ENCODE results near the gene FUT1. TPM values are rescaled to one million over a fixed set of nuclear protein-coding genes. Genes with fewer than 3 reads are reported as not detected.
A peak's percentile ranks its signal among the peaks of the same experiment; 100 is the strongest.

The FUT1 gene
- total RNA-seq, 3 donors from 2014 or later: 0.48 to 6.2 (median 3.1) TPM

- Histone ChIP-seq H3K36me3 (no peaks in the 10 kb centered on the region), H3K9me3 (no peaks in the 10 kb centered on the region), H3K4me1 (no peaks in the 10 kb centered on the region), H3K27me3 (no peaks in the 10 kb centered on the region), H3K27ac (peak overlapping the region; percentile 46 to 66), H3K4me3 (peak overlapping the region in 2 of 3 donors; percentile 49 to 61)
- no peak for TF ChIP-seq POLR2AphosphoS5 (IDR thresholded peaks at IDR 0.05)
- peak in 1 of 3 donors; percentile 13 for TF ChIP-seq CTCF (IDR thresholded peaks at IDR 0.05)
- DNase-seq (ENCODE audit: low spot score in 2 of 2): no peak
- intact Hi-C loops (cut with DNase I; ENCODE audit: low total_unique reads): no loop called here
Observed at GRCh38 chr19:48728911-48729664, 23.4 kb downstream of the FUT1 start.

- Histone ChIP-seq H3K9me3 (no peaks in the 10 kb centered on the region), H3K27me3 (no peaks in the 10 kb centered on the region), H3K27ac (peak overlapping the region in 1 of 2 donors; percentile 87), H3K4me1 (no peaks in the 10 kb centered on the region), H3K4me3 (no peak overlapping the region), H3K36me3 (no peaks in the 10 kb centered on the region)
- TF ChIP-seq POLR2A (IDR thresholded peaks at IDR 0.05): no peak
- TF ChIP-seq CTCF (IDR thresholded peaks at IDR 0.05): no peak
- no peak for TF ChIP-seq POLR2AphosphoS5 (IDR thresholded peaks at IDR 0.05)
- intact Hi-C loops (cut with DNase I; ENCODE audit: low total_unique reads): no loop called here
- DNase-seq (ENCODE audit: low spot score in 2 of 2): no peak
Observed at GRCh38 chr19:48726556-48726955, 25.9 kb downstream of the FUT1 start.

- H3K27ac ChIP-seq: peak overlapping the region; percentile 54 to 87
- H3K4me1 ChIP-seq: no peaks in the 10 kb centered on the region
- intact Hi-C loops (cut with DNase I; ENCODE audit: low total_unique reads): no loop called here
- TF ChIP-seq CTCF (IDR thresholded peaks at IDR 0.05) (peak in 1 of 3 donors; percentile 12), POLR2A (IDR thresholded peaks at IDR 0.05) (no peak), POLR2AphosphoS5 (IDR thresholded peaks at IDR 0.05) (peak in 2 of 3 donors; percentile 22 to 39)
- H3K4me3 ChIP-seq: peak overlapping the region in 1 of 3 donors; percentile 6
- DNase-seq (ENCODE audit: low spot score in 2 of 2): no peak
- H3K9me3 ChIP-seq: no peaks in the 10 kb centered on the region
- H3K27me3 ChIP-seq: no peaks in the 10 kb centered on the region
- H3K36me3 ChIP-seq: no peaks in the 10 kb centered on the region
Observed at GRCh38 chr19:48724796-48725753, 27.4 kb downstream of the FUT1 start.

GRCh38 chr19:48722196-48722708, 30.2 kb downstream of the FUT1 start:
- TF ChIP-seq POLR2A (IDR thresholded peaks at IDR 0.05) (no peak), CTCF (IDR thresholded peaks at IDR 0.05) (no peak), POLR2AphosphoS5 (IDR thresholded peaks at IDR 0.05) (no peak)
- H3K9me3 ChIP-seq: no peaks in the 10 kb centered on the region
- H3K4me3 ChIP-seq: no peak overlapping the region
- intact Hi-C loops (cut with DNase I; ENCODE audit: low total_unique reads): no loop called here
- DNase-seq (ENCODE audit: low spot score in 2 of 2): no peak
- H3K27ac ChIP-seq: no peak overlapping the region
- H3K27me3 ChIP-seq: no peaks in the 10 kb centered on the region
- no peaks in the 10 kb centered on the region for H3K36me3 ChIP-seq
- H3K4me1 ChIP-seq: peaks cover 0 to under 1% of the 10 kb centered on the region in 2 donors

All from breast epithelium (tissue), 4 donors.